MM.1S (cell line): Measurements from ENCODE around the gene INPP5D.

Experiments used
- CTCF ChIP-seq: fragments of 300-600 bp; sonication (generic); IDR thresholded peaks from 2 replicates; pipeline ENCODE4 v1.5.1; 2016; ENCODE audit warnings: antibody characterized with exemption, low read length, mixed read lengths
- EZH2 ChIP-seq: fragments of 300-600 bp; sonication (generic); optimal IDR thresholded peaks from 2 replicates; pipeline ENCODE3; 2017; ENCODE audit warnings: low read depth, mild to moderate bottlenecking, antibody characterized with exemption, low read length, mixed read lengths
- EZH2phosphoT487 ChIP-seq: fragments of 300-600 bp; sonication (generic); IDR thresholded peaks from 2 replicates; pipeline ENCODE4 v1.6.1; 2018; ENCODE audit warnings: antibody characterized with exemption, low read length

- TF ChIP-seq CTCF (no peak), EZH2 (no peak), EZH2phosphoT487 (no peak)
Measured at GRCh38 chr2:233047206-233047605, 12.9 kb upstream of the INPP5D start.
